ENCODE data around the gene PRKAA2.

PRKAA2 gene

DNA sequence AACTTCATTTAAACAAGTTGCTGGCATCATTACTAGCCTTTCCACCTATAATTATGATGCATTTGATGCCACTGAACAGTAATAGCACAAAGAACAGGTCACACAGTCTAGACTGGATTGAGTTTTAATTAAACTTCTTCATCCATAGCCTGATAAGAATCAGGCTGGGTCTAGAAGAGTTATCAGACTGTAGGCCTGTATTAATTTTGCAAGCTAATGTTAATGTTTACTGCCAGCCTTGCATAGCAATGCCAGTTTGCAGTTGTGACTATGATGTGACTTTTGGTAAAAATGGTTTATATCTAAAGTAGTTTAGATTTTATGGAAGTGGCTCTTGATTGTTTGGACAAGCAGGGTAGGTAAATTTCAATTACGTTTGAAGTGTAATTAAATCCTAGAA is 68.0 kb downstream of the PRKAA2 start:
- no peak for DNase-seq (ENCODE audit: low read depth, low spot score)

DNA sequence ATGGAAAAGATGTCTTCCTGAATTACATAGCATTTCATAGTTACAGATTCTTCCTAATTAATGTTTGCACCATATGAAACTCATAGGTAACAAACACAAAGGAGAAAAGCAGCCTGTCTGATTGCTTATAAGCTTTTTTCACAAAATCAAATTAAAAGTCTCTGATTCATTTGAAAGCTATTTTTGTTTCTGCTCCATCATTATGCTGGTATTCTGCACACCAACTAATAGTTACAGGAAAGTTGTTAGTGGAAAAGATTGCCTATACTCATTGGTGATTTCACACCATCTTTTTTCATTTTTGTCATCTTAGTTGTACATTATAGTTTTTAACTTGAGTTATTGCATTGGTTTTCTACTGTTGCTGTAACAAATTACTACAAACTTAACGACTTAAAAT is 70.0 kb downstream of the PRKAA2 start:
- DNase-seq (ENCODE audit: low read depth, low spot score), result peak; percentile 45

DNA sequence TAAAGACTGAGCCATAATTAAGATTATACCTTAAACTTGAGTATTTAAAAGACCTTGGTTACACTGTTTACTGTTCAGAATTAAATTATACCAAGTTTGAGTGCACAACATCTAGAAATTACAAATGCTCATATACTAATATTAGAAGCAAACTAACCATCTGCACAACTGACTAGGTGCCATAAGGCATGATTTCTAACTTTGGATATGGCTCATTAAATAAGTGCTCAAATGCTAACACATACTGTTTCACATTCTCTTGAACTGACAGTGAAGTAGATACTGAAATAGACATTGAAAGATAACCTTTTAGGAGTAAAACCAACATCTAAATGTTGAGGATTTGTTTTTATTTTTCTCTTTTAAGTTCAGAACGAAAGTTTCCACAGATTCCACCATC is 74.1 kb downstream of the PRKAA2 start:
- DNase-seq (ENCODE audit: low read depth, low spot score), result no peak

DNA sequence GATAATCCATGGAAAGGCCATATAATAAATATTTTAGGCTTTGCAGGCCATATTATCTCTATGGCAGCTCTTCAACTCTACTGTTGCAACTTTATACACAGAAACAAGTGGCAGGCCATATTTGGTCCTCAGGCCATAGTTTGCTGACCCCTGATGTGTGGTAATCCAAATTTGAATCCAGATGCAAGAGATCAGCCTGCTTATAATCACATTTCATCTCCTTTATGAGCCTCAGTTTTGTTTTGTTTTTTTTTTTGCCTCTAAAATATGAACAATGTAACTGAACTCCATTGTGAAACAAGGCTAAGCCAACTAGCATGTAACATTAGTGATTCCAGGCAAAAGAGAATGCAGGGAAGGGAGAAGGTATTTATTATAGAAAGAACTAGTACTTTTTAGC is 81.6 kb downstream of the PRKAA2 start:
- no peak for DNase-seq (ENCODE audit: low read depth, low spot score)

DNA sequence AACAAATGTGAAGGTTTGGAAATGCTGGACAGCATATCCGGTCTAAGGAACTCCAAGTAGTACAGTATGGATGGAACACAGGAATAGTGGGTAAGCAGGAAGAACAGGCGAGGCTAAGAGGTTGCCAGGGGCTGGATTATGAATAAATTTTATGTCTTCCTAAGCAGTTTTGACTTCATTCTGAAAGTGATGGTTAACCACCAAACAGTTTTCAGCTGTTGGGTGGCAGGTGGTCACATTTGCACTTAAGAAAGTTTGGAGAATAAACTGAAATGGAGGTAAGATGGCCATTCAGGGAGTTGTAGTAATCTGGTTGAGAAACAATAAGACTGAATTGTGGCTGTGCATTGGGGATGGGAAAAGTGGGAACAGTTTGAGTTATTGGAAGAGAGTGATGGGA is 83.8 kb downstream of the PRKAA2 start:
- no peak for DNase-seq (ENCODE audit: low read depth, low spot score)

DNA sequence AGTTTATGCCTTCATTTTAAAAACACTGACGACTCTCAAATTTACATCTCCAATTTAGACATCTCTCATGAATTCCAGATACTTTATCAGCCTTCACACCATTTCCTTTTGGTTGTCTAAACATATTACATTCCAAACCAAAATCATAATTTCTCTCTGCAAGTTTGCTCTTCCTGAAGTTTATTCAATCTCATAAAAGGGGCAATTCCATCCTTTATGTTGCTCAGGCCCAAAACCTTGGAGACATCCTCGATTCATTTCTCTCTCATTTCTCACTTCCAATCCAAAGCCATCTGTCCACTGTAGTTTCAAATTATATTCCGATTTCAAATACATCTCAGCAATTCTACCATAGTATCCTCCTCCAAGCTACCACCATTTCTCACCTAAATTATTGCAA is 100.1 kb downstream of the PRKAA2 start:
- no peak for DNase-seq (ENCODE audit: low read depth, low spot score)

DNA sequence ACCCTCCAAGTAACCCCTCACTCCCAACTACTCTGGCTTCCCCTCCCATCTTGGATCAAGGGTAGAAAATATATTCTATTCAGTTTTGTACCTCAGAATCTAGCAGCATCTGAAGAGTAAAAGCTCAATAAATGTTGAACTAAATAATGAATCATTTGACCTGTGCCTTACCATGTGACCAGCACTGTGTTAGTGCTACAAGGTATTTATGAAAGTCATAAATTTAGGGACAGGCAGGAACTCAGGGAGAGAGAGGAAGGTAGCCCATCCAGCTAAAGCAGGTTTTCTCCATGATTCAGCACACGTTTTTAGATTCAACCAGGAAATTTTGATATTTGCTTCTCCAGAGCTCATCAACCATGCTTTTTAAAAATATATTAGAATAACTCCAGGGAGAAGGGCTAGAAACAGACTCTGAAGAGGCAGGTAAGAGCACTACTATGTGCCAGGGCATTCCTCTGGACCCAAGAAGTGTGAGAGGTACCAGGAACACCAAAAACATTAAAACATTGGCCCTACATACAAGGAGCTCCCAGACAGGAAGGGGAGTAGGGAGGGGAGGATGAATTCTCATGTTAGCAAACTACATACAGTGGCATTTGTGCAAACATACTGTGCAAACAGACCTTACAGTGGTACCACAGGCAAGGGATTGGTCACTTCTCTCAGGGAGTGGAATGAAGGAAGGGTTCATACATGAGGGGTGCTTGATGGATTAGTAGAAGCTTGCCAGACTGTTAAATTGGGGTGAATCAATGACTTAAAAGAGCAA is 109.8 kb downstream of the PRKAA2 start:
- no peak for DNase-seq (ENCODE audit: low read depth, low spot score)

DNA sequence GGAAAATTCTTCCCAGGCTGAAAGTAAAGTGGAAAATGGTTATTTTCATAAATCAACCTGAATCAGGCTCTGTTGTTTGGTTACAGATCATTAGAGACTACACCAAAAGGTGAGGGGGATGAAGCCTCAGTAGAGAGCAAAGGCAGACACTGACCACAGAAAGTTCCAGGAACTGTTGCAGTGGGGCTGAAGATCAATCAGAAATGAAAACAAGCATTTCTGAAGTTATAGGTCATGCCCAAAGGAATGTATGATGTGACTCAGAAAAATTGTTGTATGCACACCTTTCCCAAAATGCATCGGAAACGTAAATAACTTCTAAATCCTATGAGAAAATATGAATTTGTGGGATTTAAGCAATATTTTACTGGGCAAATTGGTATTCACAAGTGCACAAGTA is 110.8 kb downstream of the PRKAA2 start:
- peak; percentile 5 for DNase-seq (ENCODE audit: low read depth, low spot score)

DNA sequence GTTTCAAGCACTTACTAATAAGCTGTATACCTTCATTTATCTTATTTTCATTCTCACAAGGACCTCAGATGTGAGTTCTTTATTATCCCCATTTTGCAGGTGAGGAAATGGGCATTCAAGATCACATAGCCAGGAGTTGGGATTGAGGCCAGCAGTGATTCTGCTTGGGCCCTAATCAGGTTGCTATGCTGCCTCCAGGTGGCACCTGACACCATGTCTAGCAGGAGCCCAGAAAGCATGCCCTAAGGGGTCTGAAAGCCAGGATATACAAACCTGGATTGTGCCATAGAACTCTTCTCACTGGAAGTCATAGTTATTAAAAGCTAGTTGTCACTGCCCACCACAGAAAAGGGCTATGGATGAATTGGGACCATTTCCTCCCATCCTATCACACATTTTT is 113.0 kb downstream of the PRKAA2 start:
- no peak for DNase-seq (ENCODE audit: low read depth, low spot score)

DNA sequence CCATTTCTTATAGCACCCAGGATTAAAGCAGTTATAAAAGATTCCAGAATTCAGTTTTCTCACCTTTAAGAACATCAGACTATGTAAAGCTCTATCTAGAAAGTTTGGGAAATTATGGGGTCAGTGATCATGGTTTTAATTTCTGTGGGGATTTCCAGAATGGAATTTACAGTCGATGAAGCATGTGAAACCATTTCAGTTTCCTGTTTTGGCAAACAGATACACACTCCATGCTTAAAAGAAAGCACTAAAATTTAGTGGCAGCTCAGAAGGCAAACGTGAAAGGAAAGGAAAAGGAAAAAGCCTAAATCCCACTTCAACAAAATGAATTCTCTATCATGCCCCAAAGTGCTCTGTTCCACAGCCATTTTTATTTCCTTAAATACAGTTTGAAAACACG is 113.7 kb downstream of the PRKAA2 start:
- peak; percentile 16 for DNase-seq (ENCODE audit: low read depth, low spot score)

All from astrocyte of the hippocampus (primary cell).